Measurements from ENCODE around the gene CCDC17.

Gene CCDC17

GRCh38 chr1:45623972-45624371 is at the start of gene CCDC17:
TSS of gene CCDC17 (minus strand) at chr1:45624054. CDS start at chr1:45623909, 145 bp downstream.
- DNase-seq (ENCODE audit: low spot score), result no peak

- DNase-seq (ENCODE audit: low spot score), result no peak
These were observed 46.2 kb upstream of the CCDC17 start for GRCh38 chr1:45669859-45670655.

- DNase-seq (ENCODE audit: low spot score), result no peak
These were observed 45.5 kb upstream of the CCDC17 start for GRCh38 chr1:45669379-45669778.

- no peak for DNase-seq (ENCODE audit: low spot score)
These were observed 44.7 kb upstream of the CCDC17 start for GRCh38 chr1:45668526-45668925.

- no peak for DNase-seq (ENCODE audit: low spot score)
These were observed 43.7 kb upstream of the CCDC17 start for GRCh38 chr1:45667321-45668111.

GRCh38 chr1:45666836-45667235 is 43.0 kb upstream of the CCDC17 start:
- no peak for DNase-seq (ENCODE audit: low spot score)

- no peak for DNase-seq (ENCODE audit: low spot score)
These were observed 36.5 kb upstream of the CCDC17 start for GRCh38 chr1:45660336-45660735.

GRCh38 chr1:45659222-45659621 is 35.4 kb upstream of the CCDC17 start:
- DNase-seq (ENCODE audit: low spot score), result no peak

GRCh38 chr1:45658171-45658570 is 34.3 kb upstream of the CCDC17 start:
- DNase-seq (ENCODE audit: low spot score), result no peak

GRCh38 chr1:45656573-45657226 is 32.8 kb upstream of the CCDC17 start:
- DNase-seq (ENCODE audit: low spot score), result no peak

- DNase-seq (ENCODE audit: low spot score), result no peak
These were observed 30.9 kb upstream of the CCDC17 start for GRCh38 chr1:45654540-45655280.

- peak; percentile 64 for DNase-seq (ENCODE audit: low spot score)
These were observed 23.6 kb upstream of the CCDC17 start for GRCh38 chr1:45647248-45648021.

- DNase-seq (ENCODE audit: low spot score), result no peak
These were observed 20.8 kb upstream of the CCDC17 start for GRCh38 chr1:45644661-45645060.

- DNase-seq (ENCODE audit: low spot score), result peak; percentile 78
These were observed 20.1 kb upstream of the CCDC17 start for GRCh38 chr1:45643978-45644377.

- no peak for DNase-seq (ENCODE audit: low spot score)
These were observed 19.5 kb upstream of the CCDC17 start for GRCh38 chr1:45643321-45643720.

GRCh38 chr1:45640293-45640692 is 16.4 kb upstream of the CCDC17 start:
- DNase-seq (ENCODE audit: low spot score), result no peak

- DNase-seq (ENCODE audit: low spot score), result peak; percentile 83
These were observed 11.4 kb upstream of the CCDC17 start for GRCh38 chr1:45635211-45635610.

- DNase-seq (ENCODE audit: low spot score), result no peak
These were observed 6.6 kb upstream of the CCDC17 start for GRCh38 chr1:45630429-45630828.

GRCh38 chr1:45629035-45629434 is 5.2 kb upstream of the CCDC17 start:
- no peak for DNase-seq (ENCODE audit: low spot score)

- DNase-seq (ENCODE audit: low spot score), result no peak
These were observed 1.1 kb downstream of the CCDC17 start for GRCh38 chr1:45622524-45623394.

All from pons (tissue), 1 donor.